Neural progenitor cell (in vitro differentiated cells): ENCODE data around the gene BTG2. TPM values are rescaled to one million over a fixed set of nuclear protein-coding genes. Genes with fewer than 3 reads are reported as not detected.

Source experiments
- DNase-seq: peaks from one replicate; pipeline ENCODE4 v3.0.0-alpha.2; 2016; ENCODE audit warnings: low spot score
- H2AFZ ChIP-seq: fragments of 200-600 bp; sonication (generic); replicated peaks from 2 replicates; pipeline ENCODE4 v1.6.1; 2016; ENCODE audit warnings: antibody characterized with exemption
- H3F3A ChIP-seq: fragments of 200-600 bp; sonication (generic); 2 replicates; pipeline ENCODE4 v1.6.1; 2016; ENCODE audit warnings: antibody characterized with exemption, low read depth
- H3K27ac ChIP-seq: fragments of 200-600 bp; sonication (generic); 2 replicates; pipeline ENCODE4 v1.5.1; 2016; ENCODE audit warnings: mild to moderate bottlenecking
- H3K27me3 ChIP-seq: fragments of 200-600 bp; sonication (generic); 2 replicates; pipeline ENCODE4 v1.6.1; 2016; ENCODE audit warnings: mild to moderate bottlenecking, moderate library complexity
- H3K36me3 ChIP-seq: fragments of 200-600 bp; sonication (generic); 2 replicates; pipeline ENCODE4 v1.5.1; 2016
- H3K4me1 ChIP-seq: fragments of 200-600 bp; sonication (generic); 2 replicates; pipeline ENCODE4 v1.6.1; 2016; ENCODE audit warnings: mixed run types
- H3K4me2 ChIP-seq: fragments of 200-600 bp; sonication (generic); 2 replicates; pipeline ENCODE4 v1.6.1; 2016
- H3K4me3 ChIP-seq: fragments of 200-600 bp; sonication (generic); 2 replicates; pipeline ENCODE4 v1.5.1; 2016
- H3K79me2 ChIP-seq: fragments of 200-600 bp; sonication (generic); 2 replicates; pipeline ENCODE4 v1.6.1; 2016; ENCODE audit warnings: low read depth
- H3K9ac ChIP-seq: fragments of 200-600 bp; sonication (generic); 2 replicates; pipeline ENCODE4 v1.6.1; 2016
- H3K9me3 ChIP-seq: fragments of 200-600 bp; sonication (generic); 2 replicates; pipeline ENCODE4 v1.5.1; 2016; ENCODE audit warnings: low read depth
- H4K20me1 ChIP-seq: fragments of 200-600 bp; sonication (generic); 2 replicates; pipeline ENCODE4 v1.6.1; 2016; ENCODE audit warnings: low read depth
- H3K27ac Mint-ChIP-seq: 3 replicates; pipeline ENCODE4 v1.8.0; 2021; ENCODE audit warnings: mixed read lengths
- H3K27me3 Mint-ChIP-seq: 2 replicates; pipeline ENCODE4 v1.8.0; 2022; ENCODE audit warnings: low read depth, mild to moderate bottlenecking, inconsistent platforms, moderate library complexity, mixed read lengths; ENCODE audit not compliant: insufficient read depth
- H3K36me3 Mint-ChIP-seq: 3 replicates; pipeline ENCODE4 v1.8.0; 2021; ENCODE audit warnings: mixed read lengths
- H3K4me1 Mint-ChIP-seq: 3 replicates; pipeline ENCODE4 v1.8.0; 2021; ENCODE audit warnings: mixed read lengths
- H3K4me3 Mint-ChIP-seq: 3 replicates; pipeline ENCODE4 v1.8.0; 2021; ENCODE audit warnings: mild to moderate bottlenecking, moderate library complexity, mixed read lengths
- H3K9me3 Mint-ChIP-seq: 3 replicates; pipeline ENCODE4 v1.8.0; 2020; ENCODE audit warnings: mixed read lengths
- CTCF ChIP-seq: fragments of 200-600 bp; sonication (generic); IDR thresholded peaks from 2 replicates; pipeline ENCODE4 v1.5.1; 2017; ENCODE audit warnings: antibody characterized with exemption, mild to moderate bottlenecking
- EZH2 ChIP-seq: fragments of 200-600 bp; sonication (generic); IDR thresholded peaks from 2 replicates; pipeline ENCODE4 v1.6.1; 2017; ENCODE audit warnings: antibody characterized with exemption, mild to moderate bottlenecking, moderate library complexity
- EZH2phosphoT487 ChIP-seq: fragments of 200-600 bp; sonication (generic); IDR thresholded peaks from 2 replicates; pipeline ENCODE4 v1.6.1; 2017; ENCODE audit warnings: antibody characterized with exemption
- small RNA-seq: library from RNA; depleted of rRNA; stranded (forward); fragments of <200 nt; gene quantifications from one replicate; pipeline ENCODE3, GENCODE V24; 2015
- total RNA-seq: library from RNA; depleted of rRNA; stranded (reverse); fragments of >200 nt; gene quantifications from 2 replicates; pipeline ENCODE4 v1.2.3, GENCODE V29; 2015; ENCODE audit warnings: low replicate concordance

Gene BTG2
- total RNA-seq, 1 donor from 2014 or later: 26.5 TPM

DNA sequence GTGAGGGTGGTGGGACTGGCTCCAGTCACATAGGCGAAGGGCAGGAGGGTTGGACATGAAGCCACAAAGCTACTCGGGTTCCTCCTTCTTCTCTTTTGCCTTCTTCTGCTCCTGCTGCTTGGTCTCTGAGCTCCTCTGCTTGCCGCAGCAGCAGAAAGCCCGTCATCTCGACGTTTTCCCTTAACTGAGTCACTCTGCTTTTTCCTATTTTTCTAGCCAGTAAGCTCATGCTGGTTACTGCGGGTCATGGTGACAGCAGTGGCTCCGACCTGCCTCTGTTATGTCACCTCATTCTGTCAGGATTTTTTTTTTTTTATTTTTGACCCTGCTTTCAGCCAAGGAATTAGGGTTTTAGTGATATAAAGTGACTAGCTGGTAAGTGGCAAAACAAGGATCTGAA is 48.2 kb downstream of the BTG2 start:
- no peaks in the 10 kb centered on the region for H3K9me3 Mint-ChIP-seq

GRCh38 chr1:203354246-203354645 is 48.9 kb downstream of the BTG2 start:
- no peaks in the 10 kb centered on the region for H3K36me3 Mint-ChIP-seq

More for the DNA sequence above, 48.2 kb downstream of the BTG2 start:
- Mint-ChIP-seq H3K4me1 (peaks cover 9% of the 10 kb centered on the region), H3K27me3 (peaks cover 17% of the 10 kb centered on the region), H3K4me3 (no peak overlapping the region), H3K36me3 (no peaks in the 10 kb centered on the region), H3K27ac (no peak overlapping the region)
- DNase-seq: no peak
- Histone ChIP-seq H3K9me3 (no peaks in the 10 kb centered on the region), H3K9ac (no peak overlapping the region), H4K20me1 (no peaks in the 10 kb centered on the region), H3K4me3 (no peak overlapping the region), H2AFZ (no peak overlapping the region), H3K27ac (no peak overlapping the region), H3K4me1 (no peaks in the 10 kb centered on the region), H3K79me2 (no peaks in the 10 kb centered on the region), H3K36me3 (no peaks in the 10 kb centered on the region), H3F3A (no peaks in the 10 kb centered on the region), H3K27me3 (no peaks in the 10 kb centered on the region), H3K4me2 (no peak overlapping the region)
- TF ChIP-seq EZH2phosphoT487: no peak

DNA sequence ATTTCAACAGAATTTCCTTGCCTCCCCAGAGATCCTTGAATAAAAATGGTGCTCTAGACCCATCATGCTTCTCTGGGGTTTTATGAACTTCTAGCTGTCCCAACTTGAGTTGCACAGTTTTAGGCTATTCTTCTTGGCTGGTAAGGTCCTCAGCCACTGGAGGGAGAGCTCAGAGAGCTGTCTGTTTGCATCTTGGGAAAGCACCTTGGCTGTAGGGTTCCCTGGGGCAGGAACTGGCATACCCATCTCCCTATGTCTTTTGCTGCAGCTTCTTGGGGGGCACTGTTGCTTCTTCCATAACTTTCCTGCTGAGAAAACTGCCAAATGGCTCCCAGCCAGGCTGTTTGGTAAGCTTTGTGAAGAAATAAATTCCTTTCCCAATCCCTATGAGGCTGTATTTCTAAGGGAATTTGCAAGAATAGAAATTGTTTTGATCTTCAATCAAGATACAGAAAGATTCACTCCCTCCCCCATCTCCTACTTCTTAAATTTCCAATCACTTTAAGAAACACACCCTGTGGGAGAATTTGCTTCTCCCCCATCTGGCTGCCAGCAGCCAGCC is 53.8 kb downstream of the BTG2 start:
- H3K36me3 ChIP-seq: no peaks in the 10 kb centered on the region
- H3K79me2 ChIP-seq: no peaks in the 10 kb centered on the region
- no peak overlapping the region for H3K27ac ChIP-seq
- H3K9ac ChIP-seq: no peak overlapping the region
- H3K4me2 ChIP-seq: no peak overlapping the region
- TF ChIP-seq CTCF (no peak), EZH2 (no peak), EZH2phosphoT487 (no peak)
- no peak overlapping the region for H3K4me3 ChIP-seq
- no peaks in the 10 kb centered on the region for H3K9me3 Mint-ChIP-seq
- H3K36me3 Mint-ChIP-seq: no peaks in the 10 kb centered on the region
- H3K27me3 ChIP-seq: no peaks in the 10 kb centered on the region
- no peak overlapping the region for H2AFZ ChIP-seq
- H3K4me1 ChIP-seq: peaks cover 17% of the 10 kb centered on the region
- H3F3A ChIP-seq: peaks cover 1% of the 10 kb centered on the region
- no peak overlapping the region for H3K27ac Mint-ChIP-seq
- no peaks in the 10 kb centered on the region for H4K20me1 ChIP-seq
- peaks cover 8% of the 10 kb centered on the region for H3K27me3 Mint-ChIP-seq
- H3K9me3 ChIP-seq: no peaks in the 10 kb centered on the region
- H3K4me1 Mint-ChIP-seq: peaks cover 25% of the 10 kb centered on the region
- no peak for DNase-seq
- H3K4me3 Mint-ChIP-seq: no peak overlapping the region

More at GRCh38 chr1:203354246-203354645, 48.9 kb downstream of the BTG2 start:
- Histone ChIP-seq H3K4me3 (no peak overlapping the region), H4K20me1 (no peaks in the 10 kb centered on the region), H3K4me2 (no peak overlapping the region), H3F3A (no peaks in the 10 kb centered on the region), H3K9me3 (no peaks in the 10 kb centered on the region), H3K27me3 (no peaks in the 10 kb centered on the region), H3K79me2 (no peaks in the 10 kb centered on the region), H3K4me1 (no peaks in the 10 kb centered on the region), H3K27ac (no peak overlapping the region), H2AFZ (no peak overlapping the region), H3K9ac (no peak overlapping the region), H3K36me3 (no peaks in the 10 kb centered on the region)
- Mint-ChIP-seq H3K27me3 (peaks cover 16% of the 10 kb centered on the region), H3K27ac (no peak overlapping the region), H3K4me3 (no peak overlapping the region), H3K4me1 (peaks cover 9% of the 10 kb centered on the region), H3K9me3 (no peaks in the 10 kb centered on the region)
- TF ChIP-seq EZH2 (no peak), CTCF (no peak), EZH2phosphoT487 (no peak)
- DNase-seq: no peak

Small RNA genes within 50 kb of the gene (small RNA-seq; reads per million reads assigned to genes)
- not detected for gene AL359837.1
- gene RNU6-487P: not detected

Other genes with a start within 250 kb of the BTG2 start
- gene MYOG, start 219.5 kb upstream of the BTG2 start, total RNA-seq: not detected in 2 replicates
- gene ADORA1, start 177.8 kb upstream of the BTG2 start, total RNA-seq: 1.1 and 3.2 TPM in 2 replicates
- gene MYBPH, start 129.7 kb upstream of the BTG2 start, total RNA-seq: not detected in 2 replicates
- 0.95 and 1.7 TPM in 2 replicates for gene CHI3L1, start 118.8 kb upstream of the BTG2 start, total RNA-seq
- 0.03 and 0.11 TPM in 2 replicates for gene CHIT1, start 75.8 kb upstream of the BTG2 start, total RNA-seq
- gene FMOD, start 45.6 kb downstream of the BTG2 start, total RNA-seq: 0.19 TPM in 1 of 2 replicates, not detected in the other
- gene PRELP, start 170.3 kb downstream of the BTG2 start, total RNA-seq: 0.26 and 0.34 TPM in 2 replicates
- 0.50 TPM in 1 of 2 replicates, not detected in the other for gene OPTC, start 188.6 kb downstream of the BTG2 start, total RNA-seq